Umbilical cord (tissue), 2 donors: ENCODE measurements around the gene ESPNL. TPM values are rescaled to one million over a fixed set of nuclear protein-coding genes. Genes with fewer than 3 reads are reported as not detected.
"Not testable (repeated sequence)": the region's sequence is repeated elsewhere in the genome, so short reads cannot be mapped to it uniquely, and the experiment has no call there.

Experiments
- DNase-seq: peaks from one replicate; pipeline ENCODE4 v3.0.0-alpha.2; 2015; ENCODE audit warnings: low spot score
- total RNA-seq: library from RNA; depleted of rRNA; stranded (reverse); fragments of >200 nt; gene quantifications from one replicate; pipeline ENCODE4 v1.2.3, GENCODE V29; 2014; ENCODE audit warnings: low replicate concordance; ENCODE audit not compliant: insufficient read depth

ESPNL gene
- total RNA-seq, 1 donor from 2014 or later: 5.5 TPM

DNA sequence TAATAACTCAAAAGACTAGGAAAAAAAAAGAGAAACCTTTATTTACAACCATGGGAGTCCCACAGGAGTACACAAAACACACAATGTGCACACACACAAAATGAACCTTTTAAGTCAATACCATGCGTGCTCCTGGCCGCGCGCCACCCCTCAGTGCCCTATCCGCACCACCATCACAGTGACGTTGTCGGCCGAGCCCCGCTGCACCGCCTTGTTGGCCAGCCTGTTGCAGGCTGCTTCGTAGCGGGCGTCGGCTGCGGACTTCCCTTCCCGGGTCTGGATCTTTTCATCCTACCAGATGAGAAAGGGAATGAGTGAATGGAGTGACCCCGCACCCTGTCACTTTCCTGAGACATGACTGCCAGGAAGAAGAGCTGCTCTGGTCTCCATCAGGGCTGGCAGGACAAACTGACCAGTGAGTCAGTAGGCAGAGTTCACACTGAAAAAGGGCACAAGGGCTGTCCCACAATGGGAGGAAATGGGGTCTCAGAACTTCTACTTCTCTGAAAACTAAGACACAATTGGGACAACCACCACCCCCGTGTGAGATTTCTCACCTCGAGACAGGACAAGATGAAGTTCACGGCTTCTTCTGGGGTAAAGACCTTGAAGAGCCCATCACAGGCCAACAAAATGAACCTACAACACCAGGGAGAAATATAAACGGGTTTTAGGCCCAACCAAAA, 70.4 kb downstream of the ESPNL start:
- DNase-seq: no peak

DNA sequence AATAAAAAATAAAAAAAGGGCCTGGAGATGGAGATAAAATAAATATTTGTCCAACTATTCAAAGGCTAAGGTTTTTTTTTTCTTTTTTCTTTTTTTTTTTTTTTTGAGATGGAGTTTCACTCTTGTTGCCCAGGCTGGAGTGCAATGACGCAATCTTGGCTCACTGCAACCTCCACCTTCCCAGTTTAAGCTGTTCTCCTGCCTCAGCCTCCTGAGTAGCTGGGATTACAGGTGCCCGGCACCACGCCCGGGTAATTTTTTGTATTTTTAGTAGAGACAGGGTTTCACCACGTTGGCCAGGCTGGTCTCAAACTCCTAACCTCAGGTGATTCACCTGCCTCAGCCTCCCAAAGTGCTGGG, 70.9 kb downstream of the ESPNL start:
- DNase-seq: not testable (repeated sequence)

DNA sequence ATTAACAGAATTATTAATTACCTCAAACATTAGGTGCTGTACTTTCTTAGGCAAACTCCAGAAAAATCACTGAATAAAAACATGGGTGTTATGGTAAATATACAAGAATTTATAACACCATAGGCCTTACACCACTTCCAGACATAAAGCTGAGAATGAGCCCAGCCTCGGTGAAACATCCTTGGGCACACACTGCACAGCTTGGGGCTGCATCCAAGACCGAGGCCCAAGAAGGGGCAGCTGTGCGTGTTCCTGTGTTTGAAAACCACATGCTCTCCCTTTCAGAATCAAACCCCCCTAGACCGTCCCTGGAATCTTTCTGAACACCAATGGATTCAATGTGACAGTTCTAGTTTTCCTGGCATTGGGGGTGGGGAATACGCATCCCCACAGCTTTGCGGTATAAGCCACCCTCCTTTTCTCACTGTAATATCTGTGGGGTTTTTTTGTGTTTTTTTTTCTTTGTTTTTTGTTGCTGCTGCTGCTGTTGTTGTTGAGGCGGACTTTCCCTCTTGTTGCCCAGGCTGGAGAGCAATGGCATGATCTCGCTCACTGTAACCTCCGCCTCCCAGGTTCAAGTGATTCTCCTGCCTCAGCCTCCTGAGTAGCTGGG, 71.5 kb downstream of the ESPNL start:
- DNase-seq: no peak

DNA sequence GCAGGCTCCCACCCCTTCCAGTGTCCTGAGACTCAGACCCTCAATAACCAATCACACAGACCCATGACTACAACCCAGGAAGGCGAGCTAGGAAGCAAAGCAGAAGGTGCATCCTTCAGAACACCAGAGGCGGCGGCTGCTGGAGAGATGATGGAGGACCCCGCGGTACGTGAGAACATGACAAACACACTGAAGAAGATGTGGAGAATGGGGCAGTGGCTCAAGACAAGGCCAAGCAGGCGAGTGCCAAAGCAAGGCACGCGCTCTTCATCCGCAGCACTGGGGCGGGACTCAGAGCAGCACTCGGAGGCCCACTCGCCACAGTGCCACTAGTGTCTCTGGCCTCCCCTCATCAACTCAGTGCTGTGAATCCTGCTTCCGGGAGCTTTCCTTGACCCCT, 72.3 kb downstream of the ESPNL start:
- DNase-seq: no peak

DNA sequence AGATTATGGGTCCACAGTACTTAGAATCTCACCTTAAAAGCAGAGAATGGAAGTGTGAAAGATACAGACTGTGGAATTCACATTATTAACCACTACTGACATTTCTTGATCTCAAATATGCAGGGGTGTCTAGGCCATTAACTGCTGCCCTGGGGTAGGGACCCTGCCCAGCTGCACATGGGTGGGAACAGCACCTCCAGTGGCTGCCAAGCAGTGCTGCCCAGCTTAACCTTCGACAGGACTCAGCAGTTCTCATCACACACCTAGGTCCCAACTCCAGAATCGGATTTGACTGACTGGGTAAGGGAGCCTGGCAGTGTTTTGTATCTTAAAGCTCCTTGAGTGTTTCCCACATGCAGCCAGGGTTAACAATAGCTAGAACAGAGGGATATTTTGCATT, 73.6 kb downstream of the ESPNL start:
- DNase-seq: no peak

DNA sequence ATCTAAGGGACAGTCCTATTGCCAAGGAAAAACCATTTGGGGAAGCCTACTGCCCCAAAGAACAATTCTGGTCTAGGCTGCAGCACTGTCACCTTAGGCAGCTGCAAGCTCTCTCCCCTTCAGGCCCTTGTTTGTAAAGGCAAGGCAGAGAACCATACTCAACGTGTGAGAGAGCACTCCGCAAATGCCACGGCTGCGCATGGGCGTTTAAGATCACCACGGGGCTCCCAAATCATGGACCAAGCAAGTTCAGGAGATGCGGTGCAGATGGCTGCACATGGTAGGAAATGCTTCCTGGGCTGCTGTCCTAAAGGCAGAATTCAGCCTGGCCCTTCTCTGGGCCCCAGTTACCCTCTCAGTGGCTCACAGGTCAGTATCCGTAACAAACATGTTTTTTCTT, 74.2 kb downstream of the ESPNL start:
- no peak for DNase-seq

DNA sequence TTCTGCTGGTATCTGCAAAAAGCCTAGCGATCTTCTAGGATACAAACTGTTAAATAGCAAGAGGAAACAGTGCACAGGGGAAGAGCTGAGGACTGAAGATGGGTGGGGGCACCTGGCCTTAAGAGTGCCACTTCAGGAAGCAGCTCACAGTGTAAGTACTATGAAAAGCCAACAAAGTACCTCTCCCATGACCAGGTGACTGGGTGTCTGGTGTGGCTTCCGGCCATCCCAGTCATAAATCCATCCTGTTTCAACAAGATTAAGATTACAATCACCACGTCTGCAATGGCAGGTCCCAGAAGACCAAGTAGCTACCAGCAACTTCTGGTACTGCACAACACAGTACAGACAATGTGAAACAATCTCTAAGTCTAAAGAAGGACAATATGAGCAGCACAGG, 74.6 kb downstream of the ESPNL start:
- DNase-seq: no peak

DNA sequence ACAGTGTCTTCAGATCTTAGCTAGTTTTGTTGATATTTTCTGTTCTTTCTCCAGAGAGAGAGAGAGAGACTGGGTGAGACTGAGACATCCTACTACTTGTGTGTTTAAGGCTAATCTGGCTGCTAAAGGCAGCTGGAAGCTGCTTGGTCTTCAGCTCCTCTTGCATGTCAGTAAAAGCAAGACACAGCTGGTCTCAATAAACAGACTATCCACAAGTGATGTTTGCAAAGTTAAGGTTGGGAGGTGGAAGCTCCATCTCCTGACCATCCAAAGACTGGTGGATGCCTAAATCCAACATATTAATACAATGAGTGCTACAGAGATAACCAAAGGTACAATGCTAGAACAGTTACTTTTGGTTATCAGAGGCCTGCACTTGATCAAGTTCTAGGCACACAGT, 76.5 kb downstream of the ESPNL start:
- no peak for DNase-seq

DNA sequence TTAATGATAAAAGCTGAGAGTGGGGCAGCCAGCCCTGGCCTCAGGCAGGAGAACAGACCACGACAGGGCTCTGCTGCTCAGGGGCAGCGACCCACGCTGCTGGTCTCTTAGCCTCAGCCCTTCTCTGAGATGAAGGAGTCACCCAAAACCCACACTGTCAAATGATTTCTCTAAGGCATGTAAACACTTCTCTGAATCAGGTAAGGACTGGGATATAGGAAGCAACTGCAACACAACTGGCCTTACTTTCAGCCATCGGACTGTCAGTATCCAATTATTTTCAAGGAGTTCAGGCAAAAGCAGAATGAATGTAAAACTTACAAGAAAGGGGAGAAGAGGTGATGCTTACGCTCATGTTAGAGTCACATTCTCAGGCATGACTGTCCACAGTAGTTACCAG, 80.4 kb downstream of the ESPNL start:
- no peak for DNase-seq

DNA sequence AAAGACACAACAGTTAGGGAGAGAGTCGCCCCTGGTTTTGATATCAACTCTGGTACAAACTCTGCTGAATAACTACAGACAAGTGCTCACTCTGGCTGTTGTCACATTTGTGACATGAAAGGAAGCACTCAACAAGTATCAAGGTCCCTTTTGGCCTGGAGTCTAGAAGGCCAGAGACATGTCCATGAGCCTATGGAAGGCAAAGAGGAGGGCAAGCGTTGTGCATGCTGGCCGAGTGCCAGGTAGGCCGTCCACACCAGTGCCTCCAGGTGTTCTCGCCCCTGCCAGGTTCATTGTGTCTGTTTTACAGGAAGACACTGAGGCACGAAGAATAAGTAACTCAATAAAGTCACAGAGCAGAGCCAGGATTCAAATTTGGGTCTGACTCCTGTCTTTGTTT, 82.2 kb downstream of the ESPNL start:
- no peak for DNase-seq

Other genes with a start within 250 kb of the ESPNL start
- 11.8 TPM for gene RAMP1, start 240.7 kb upstream of the ESPNL start, total RNA-seq
- 115 TPM for gene UBE2F, start 133.3 kb upstream of the ESPNL start, total RNA-seq
- 14.0 TPM for gene SCLY, start 39.3 kb upstream of the ESPNL start, total RNA-seq
- 5.1 TPM for gene KLHL30, start 38.3 kb downstream of the ESPNL start, total RNA-seq
- 4.3 TPM for gene ERFE, start 58.6 kb downstream of the ESPNL start, total RNA-seq
- gene ILKAP, start 103.4 kb downstream of the ESPNL start, total RNA-seq: 14.2 TPM
- gene HES6, start 139.7 kb downstream of the ESPNL start, total RNA-seq: 1.2 TPM
- 11.3 TPM for gene PER2, start 188.3 kb downstream of the ESPNL start, total RNA-seq
- gene TRAF3IP1, start 220.2 kb downstream of the ESPNL start, total RNA-seq: 6.0 TPM